Activated T-cell treated with anti-CD3 and anti-CD28 coated beads for 24 hours (primary cell): Measurements from ENCODE around the gene SEMA4B.
A peak's percentile ranks its signal among the peaks of the same experiment; 100 is the strongest.
"Not testable (repeated sequence)": the region's sequence is repeated elsewhere in the genome, so short reads cannot be mapped to it uniquely, and the experiment has no call there.

Experiments used
- DNase-seq: peaks from one replicate; pipeline ENCODE4 v3.0.0-alpha.2; 2020; ENCODE audit warnings: low read depth

Gene SEMA4B

DNA sequence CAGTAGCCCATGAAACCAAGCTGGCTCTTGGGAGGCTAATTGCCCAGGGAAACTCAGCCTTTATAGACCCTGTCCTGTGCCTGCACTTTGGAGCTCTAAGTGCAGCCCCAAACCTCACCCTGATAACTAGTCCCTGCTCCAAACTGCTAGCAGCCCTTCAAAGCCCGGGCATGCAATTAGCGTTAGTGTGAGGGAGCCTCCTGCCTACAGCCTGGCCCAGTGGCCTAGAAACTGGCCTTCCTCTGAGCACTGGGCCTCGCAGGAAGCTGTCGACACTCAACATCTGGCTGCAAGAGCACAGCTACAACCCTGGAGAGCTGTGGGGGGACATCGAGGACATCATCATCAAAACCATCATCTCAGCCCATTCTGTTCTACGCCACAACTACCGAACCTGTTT is 56.6 kb downstream of the SEMA4B start:
- no peak for DNase-seq

- DNase-seq, result no peak
Observed at GRCh38 chr15:90259524-90259923, 58.4 kb downstream of the SEMA4B start.

- DNase-seq, result not testable (repeated sequence)
Observed at GRCh38 chr15:90260731-90261130, 59.6 kb downstream of the SEMA4B start.

GRCh38 chr15:90261811-90262210 is 60.7 kb downstream of the SEMA4B start:
- DNase-seq, result no peak

DNA sequence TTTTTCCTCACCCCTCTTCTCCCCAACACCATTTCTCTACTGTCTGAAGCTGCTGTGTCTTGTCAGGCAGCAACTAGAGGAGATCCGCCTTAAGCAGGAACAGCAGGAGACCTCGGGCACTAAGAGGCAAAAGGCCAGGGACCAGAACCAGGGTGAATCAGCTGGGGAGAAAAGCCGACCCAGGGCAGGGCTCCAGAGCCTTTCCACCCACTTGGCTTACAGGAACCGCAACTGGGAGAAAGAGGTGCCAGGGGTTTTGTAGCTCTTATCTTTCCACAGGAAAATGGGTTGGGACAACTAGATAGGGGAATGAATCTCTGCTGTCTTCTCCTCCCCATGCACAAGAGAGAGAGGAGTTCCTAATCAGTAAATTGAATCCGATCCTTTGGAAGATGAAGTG is 61.3 kb downstream of the SEMA4B start:
- DNase-seq, result no peak

DNA sequence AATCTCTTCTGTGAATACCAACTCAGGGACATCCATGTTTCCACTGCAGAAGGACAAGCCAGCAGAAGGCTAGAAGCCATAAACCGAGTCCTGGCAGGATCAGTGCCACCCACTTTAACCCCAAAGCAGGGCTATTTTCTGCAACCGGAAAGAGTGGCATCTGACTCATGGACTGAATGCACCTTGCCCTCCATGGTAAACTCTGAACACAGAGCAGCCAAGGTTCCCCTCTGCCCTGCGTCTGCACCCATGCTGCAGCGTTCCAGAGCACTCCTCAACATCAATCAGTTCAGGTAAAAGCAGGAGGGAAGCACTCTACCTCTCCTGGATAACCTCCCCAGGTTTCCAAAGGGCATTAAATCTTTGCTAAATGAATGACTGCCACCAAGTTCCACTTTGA is 63.5 kb downstream of the SEMA4B start:
- DNase-seq, result peak; percentile 15

- DNase-seq, result peak; percentile 91
Observed at GRCh38 chr15:90265271-90266060, 64.3 kb downstream of the SEMA4B start, which contains the start of gene NGRN. TSS of gene NGRN (plus strand) at chr15:90265672. CDS start at chr15:90265713, 41 bp downstream.

DNA sequence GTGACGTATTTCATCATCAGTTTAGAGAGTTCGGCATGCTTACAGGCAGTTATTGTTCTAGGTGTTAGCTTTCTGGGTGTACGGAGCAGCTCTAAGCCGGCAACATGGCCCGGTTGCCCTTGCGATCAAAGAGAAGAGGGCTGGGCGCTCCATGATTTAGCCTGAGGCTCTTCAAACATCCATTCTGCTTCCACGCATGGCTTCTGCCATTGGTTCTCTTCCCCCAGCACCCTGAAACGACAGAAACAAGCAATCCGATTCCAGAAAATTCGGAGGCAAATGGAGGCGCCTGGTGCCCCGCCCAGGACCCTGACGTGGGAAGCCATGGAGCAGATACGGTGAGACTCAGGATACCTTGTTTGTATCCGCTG is 64.9 kb downstream of the SEMA4B start:
- peak; percentile 31 for DNase-seq

DNA sequence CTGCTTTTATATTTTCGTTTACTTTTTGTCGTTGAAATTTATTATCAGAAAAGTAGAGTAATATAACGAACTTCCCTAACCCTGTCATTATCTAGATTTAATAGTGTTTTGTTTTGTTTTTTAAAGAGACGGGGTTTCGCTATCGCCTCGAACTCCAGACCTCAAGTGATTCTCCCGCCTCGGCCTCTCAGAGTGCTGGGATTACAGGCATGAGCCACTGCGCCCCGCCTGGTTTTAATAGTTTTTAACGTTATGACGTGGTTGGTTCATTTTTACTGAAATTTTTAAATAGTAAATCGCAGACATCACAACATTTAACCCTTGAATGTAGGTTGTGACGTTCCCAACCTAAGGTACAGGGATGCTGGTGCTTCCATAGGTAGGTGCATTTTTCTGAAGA is 65.4 kb downstream of the SEMA4B start:
- no peak for DNase-seq

DNA sequence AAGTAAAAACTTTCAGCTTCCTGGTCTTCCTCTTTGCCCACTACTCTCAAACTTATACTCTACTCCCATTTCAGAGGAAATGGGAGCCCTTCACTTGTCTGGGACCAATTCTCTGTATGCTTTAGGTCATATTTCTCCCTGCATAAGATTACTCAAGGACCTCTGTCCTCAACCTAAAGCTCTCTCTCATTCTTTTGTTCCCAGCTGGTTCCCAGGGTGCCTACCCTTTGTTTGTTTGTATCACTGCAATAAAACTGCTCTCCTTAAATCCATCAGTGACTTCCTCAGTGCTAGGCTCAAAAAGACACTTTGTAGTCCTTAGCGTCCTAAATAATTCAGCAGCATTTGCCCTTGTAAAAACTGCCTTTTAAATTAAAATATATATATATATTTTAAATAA is 67.3 kb downstream of the SEMA4B start:
- DNase-seq, result no peak

DNA sequence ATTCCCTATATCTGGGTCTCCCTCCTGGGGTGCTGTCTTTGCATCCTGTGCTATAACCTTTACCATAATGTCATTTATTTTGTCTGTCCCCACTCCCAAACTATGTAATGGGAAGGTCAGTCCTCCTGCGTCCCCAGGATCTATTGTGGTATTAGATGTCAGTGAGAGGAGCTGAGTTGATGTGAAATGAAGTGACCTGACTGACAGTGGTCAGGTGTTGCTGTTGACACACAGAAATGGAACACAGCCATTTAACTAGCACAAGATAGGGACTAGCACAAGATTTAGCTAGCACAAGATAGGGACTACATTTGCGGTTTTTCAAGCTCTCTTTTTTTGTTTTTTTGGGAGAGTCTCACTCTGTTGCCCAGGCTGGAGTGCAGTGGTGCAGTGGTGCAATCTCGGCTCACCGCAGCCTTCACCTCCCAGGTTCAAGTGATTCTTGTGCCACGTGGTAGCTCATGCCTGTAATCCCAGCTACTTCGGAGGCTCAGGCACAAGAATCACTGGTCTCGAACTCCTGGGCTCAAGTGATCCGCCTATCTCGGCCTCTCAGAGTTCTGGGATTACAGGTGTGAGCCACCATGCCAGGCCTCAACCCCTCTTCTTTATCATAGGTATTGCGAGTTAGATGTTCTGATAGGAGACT is 69.5 kb downstream of the SEMA4B start:
- DNase-seq, result no peak

DNA sequence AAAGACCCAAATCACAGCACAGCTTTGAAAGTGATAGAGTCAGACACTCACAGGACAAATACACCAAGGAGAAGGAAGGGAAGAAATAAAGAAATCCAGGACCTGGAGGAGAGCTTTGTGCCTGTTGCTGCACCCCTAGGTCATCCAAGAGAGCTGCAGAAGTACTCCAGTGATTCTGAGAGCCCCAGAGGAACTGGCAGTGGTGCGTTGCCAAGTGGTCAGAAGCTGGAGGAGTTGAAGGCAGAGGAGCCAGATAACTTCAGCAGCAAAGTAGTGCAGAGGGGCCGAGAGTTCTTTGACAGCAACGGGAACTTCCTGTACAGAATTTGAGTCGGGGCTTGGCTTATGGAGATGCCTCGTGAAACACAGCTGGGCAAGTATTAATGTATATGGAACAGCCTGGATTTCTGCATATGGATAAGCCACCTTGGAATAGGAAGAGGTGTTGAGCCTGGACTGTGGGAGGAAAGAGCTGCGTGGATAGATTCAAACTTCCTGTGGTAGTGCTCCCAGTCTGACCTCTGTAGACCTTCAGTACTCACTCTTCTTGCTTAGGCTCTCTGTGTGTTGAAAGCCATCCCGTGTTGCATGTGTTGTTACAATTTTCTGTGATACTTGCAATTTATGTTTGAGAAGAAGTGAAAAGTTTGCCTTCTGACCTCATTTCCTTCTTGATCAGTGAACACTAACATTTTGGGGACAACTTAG is 70.5 kb downstream of the SEMA4B start:
- no peak for DNase-seq

DNA sequence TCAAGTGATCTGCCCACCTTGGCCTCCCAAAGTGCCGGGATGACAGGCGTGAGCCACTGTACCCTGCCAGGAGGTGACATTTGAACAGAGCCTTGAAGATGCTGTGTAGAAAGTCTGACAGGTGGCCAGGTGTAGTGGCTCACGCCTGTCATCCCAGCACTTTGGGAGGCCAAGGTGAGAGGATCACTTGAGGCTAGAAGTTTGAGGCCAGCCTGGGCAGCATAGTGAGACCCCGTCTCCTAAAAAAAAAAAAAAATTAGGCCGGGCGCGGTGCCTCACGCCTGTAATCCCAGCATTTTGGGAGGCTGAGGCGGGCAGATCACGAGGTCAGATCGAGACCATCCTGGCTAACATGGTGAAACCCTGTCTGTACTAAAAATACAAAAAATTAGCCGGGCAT is 77.3 kb downstream of the SEMA4B start:
- DNase-seq, result not testable (repeated sequence)
